Epithelial cell of proximal tubule (primary cell): ENCODE data around the gene KIF1C. TPM values are rescaled to one million over a fixed set of nuclear protein-coding genes. Genes with fewer than 3 reads are reported as not detected.

Source experiments
- DNase-seq: peaks from one replicate; pipeline ENCODE4 v3.0.0-alpha.2; 2011; ENCODE audit warnings: low read depth
- H3K4me3 ChIP-seq: 2 replicates; pipeline ENCODE4 v1.5.1; 2011; ENCODE audit warnings: low read depth, mild to moderate bottlenecking, low read length
- CTCF ChIP-seq: conservative IDR thresholded peaks from 2 replicates; pipeline ENCODE4 v1.5.1; 2012; ENCODE audit warnings: low read depth, mild to moderate bottlenecking, low read length
- total RNA-seq: library from RNA; depleted of rRNA; stranded (reverse); fragments of >200 nt; gene quantifications from 2 replicates; pipeline ENCODE4 v1.2.3, GENCODE V29; 2015

KIF1C gene
- total RNA-seq, 1 donor from 2014 or later, result 75.0 TPM

- no peak for DNase-seq
- TF ChIP-seq CTCF, result no peak
- H3K4me3 ChIP-seq, result peak overlapping the region; percentile 82
Measured at GRCh38 chr17:4969551-4970173, 28.1 kb upstream of the KIF1C start.

- DNase-seq, result no peak
- no peak overlapping the region for H3K4me3 ChIP-seq
- TF ChIP-seq CTCF, result no peak
Measured at GRCh38 chr17:4970273-4970672, 27.5 kb upstream of the KIF1C start.

- no peak overlapping the region for H3K4me3 ChIP-seq
- DNase-seq, result no peak
- no peak for TF ChIP-seq CTCF
Measured at GRCh38 chr17:4971826-4972225, 25.9 kb upstream of the KIF1C start.

- DNase-seq, result no peak
- no peak for TF ChIP-seq CTCF
- H3K4me3 ChIP-seq, result no peak overlapping the region
Measured at GRCh38 chr17:4972322-4972721, 25.4 kb upstream of the KIF1C start.

DNA sequence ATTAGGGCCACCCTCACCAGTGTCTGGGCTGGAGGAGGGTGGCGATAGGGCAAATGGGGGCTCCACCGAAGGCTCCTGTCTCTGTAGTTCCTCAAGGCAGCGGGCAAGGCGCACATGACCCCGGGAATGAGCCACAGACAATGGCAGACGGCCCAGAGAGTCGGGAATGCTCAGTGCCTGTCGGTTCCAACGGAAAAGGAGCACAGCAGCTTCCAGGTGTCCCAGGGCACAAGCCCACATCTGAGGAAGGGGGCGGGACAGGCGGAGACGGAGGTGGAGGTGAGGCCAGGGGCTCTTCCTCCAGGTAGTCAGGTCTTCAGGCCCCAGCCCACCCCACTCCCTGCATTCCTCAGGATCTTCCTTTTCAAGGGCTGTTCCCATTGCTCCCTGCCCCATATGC, 25.0 kb upstream of the KIF1C start:
- TF ChIP-seq CTCF, result no peak
- no peak for DNase-seq
- no peak overlapping the region for H3K4me3 ChIP-seq

DNA sequence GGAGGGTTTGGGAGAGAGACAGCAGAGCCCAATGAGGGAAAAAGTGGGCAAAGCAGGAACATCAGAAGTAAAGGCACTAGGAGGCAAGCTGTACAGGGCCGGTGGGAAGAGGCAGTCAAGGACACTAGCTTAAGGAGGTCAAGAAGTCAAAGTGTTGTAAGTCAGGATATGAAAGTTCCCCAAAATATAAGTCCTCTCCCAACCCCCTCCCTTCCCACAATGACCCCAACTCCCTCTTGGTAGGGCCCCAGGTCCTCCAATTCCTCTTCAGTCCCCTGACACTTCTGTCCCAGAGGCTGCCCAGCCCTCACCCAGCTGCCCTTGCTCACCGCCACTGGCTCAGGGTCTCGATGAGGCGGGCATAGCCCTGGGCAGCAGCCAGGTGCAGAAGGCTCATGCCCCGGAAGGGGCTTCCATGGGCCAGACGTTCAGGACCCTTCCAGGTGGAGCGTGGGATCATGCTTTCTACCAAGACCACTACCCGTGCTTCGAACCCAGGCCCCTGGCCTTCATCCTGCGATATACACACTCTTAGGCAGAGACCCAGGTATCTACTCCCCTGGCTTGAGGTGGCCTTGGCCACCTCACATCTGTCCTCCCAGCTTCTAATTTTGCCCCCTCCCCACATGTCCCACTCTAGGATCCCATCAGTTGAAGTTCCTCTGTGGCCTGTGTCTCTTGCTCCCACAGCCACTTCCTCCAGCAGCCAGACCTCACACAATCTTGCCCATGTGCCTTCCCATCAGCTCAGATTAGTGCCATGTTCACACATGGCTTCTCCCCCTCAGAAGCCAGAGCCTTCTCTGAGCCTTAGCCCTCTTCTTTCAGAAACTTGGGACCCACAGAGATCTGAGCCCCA, 24.3 kb upstream of the KIF1C start:
- no peak for DNase-seq
- no peak overlapping the region for H3K4me3 ChIP-seq

More for the DNA sequence above, 24.3 kb upstream of the KIF1C start:
- TF ChIP-seq CTCF, result no peak
